ENCODE results near the gene EFNA1.
A peak's percentile ranks its signal among the peaks of the same experiment; 100 is the strongest.

EFNA1 gene

GRCh38 chr1:155167166-155168104 lies 39.8 kb downstream of the EFNA1 start (continued):
- TF ChIP-seq PATZ1 (tag by site-specific recombination; IDR thresholded peaks at IDR 0.05) = peak; percentile 70
- no peak for TF ChIP-seq ZNF266 (tag by site-specific recombination; IDR thresholded peaks at IDR 0.05; ENCODE audit: low read depth)
- no peak for TF ChIP-seq ZNF626 (tag by site-specific recombination; IDR thresholded peaks at IDR 0.05)
- no peak for TF ChIP-seq ZNF416 (tag by site-specific recombination; IDR thresholded peaks at IDR 0.05)
- TF ChIP-seq ZNF146 (tag by site-specific recombination; IDR thresholded peaks at IDR 0.05) = no peak
- TF ChIP-seq ZNF140 (tag by site-specific recombination; IDR thresholded peaks at IDR 0.05) = no peak
- TF ChIP-seq ZNF677 (tag by site-specific recombination; IDR thresholded peaks at IDR 0.05) = no peak
- TF ChIP-seq ZNF692 (tag by site-specific recombination; IDR thresholded peaks at IDR 0.05) = peak; percentile 47; the same call in 1 of the 2 replicates
- TF ChIP-seq ZNF548 (tag by site-specific recombination; IDR thresholded peaks at IDR 0.05) = no peak
- TF ChIP-seq SP2 (tag by site-specific recombination; IDR thresholded peaks at IDR 0.05) = no peak
- TF ChIP-seq IKZF3 (tag by site-specific recombination; IDR thresholded peaks at IDR 0.05) = peak; percentile 66
- TF ChIP-seq OVOL3 (tag by site-specific recombination; IDR thresholded peaks at IDR 0.05) = no peak
- peak; percentile 36; the same call in 1 of the 2 replicates for TF ChIP-seq ZEB2 (tag by site-specific recombination; IDR thresholded peaks at IDR 0.05)
- no peak for TF ChIP-seq ZNF37A (tag by site-specific recombination; IDR thresholded peaks at IDR 0.05)
- no peak for TF ChIP-seq ZNF776 (tag by site-specific recombination; IDR thresholded peaks at IDR 0.05; ENCODE audit: borderline replicate concordance)
- TF ChIP-seq ZBTB11 (tag by site-specific recombination; conservative IDR thresholded peaks at IDR 0.05; ENCODE audit: low read depth) = no peak
- TF ChIP-seq ZSCAN4 (tag by site-specific recombination; IDR thresholded peaks at IDR 0.05) = no peak
- TF ChIP-seq BCL11A (tag by site-specific recombination; IDR thresholded peaks at IDR 0.05; ENCODE audit: low read depth) = 0 out of 2 replicates have a peak, but pooled peaks have one; percentile 49
- TF ChIP-seq ZNF560 (tag by site-specific recombination; IDR thresholded peaks at IDR 0.05; ENCODE audit: borderline replicate concordance) = no peak
- TF ChIP-seq CTCF (tag by site-specific recombination; IDR thresholded peaks at IDR 0.05) = peak; percentile 92
- 0 out of 2 replicates have a peak, but pooled peaks have one; percentile 27 for TF ChIP-seq ZNF398 (tag by site-specific recombination; IDR thresholded peaks at IDR 0.05)
- no peak for TF ChIP-seq ZNF610 (tag by site-specific recombination; IDR thresholded peaks at IDR 0.05; ENCODE audit: borderline replicate concordance)
- TF ChIP-seq ZNF202 (tag by site-specific recombination; IDR thresholded peaks at IDR 0.05; ENCODE audit: borderline replicate concordance) = no peak
- TF ChIP-seq ZNF473 (tag by site-specific recombination; IDR thresholded peaks at IDR 0.05) = no peak
- TF ChIP-seq ZNF558 (tag by site-specific recombination; IDR thresholded peaks at IDR 0.05) = peak; percentile 25; the same call in 1 of the 2 replicates
- TF ChIP-seq ZNF341 (tag by site-specific recombination; IDR thresholded peaks at IDR 0.05; ENCODE audit: low read depth) = 0 out of 2 replicates have a peak, but pooled peaks have one; percentile 25

Measured in HEK293 (cell line).